ES-I3 (cell line): ENCODE results near the gene BUD13.

Source experiments
- H3K36me3 ChIP-seq: 2 replicates; pipeline ENCODE4 v1.6.1; 2013; ENCODE audit warnings: mild to moderate bottlenecking, low read length, control low read depth, moderate library complexity; ENCODE audit not compliant: insufficient read depth
- H3K4me1 ChIP-seq: 2 replicates; pipeline ENCODE4 v1.6.1; 2013; ENCODE audit warnings: mild to moderate bottlenecking, control low read depth, low read length; ENCODE audit not compliant: insufficient read depth
- H3K9ac ChIP-seq: 2 replicates; pipeline ENCODE4 v1.6.1; 2013; ENCODE audit warnings: low read depth, mild to moderate bottlenecking, low read length, moderate library complexity
- H3K9me3 ChIP-seq: 2 replicates; pipeline ENCODE4 v1.6.1; 2013; ENCODE audit warnings: mild to moderate bottlenecking, low read length, moderate library complexity; ENCODE audit not compliant: control insufficient read depth, insufficient read depth

Gene BUD13

DNA sequence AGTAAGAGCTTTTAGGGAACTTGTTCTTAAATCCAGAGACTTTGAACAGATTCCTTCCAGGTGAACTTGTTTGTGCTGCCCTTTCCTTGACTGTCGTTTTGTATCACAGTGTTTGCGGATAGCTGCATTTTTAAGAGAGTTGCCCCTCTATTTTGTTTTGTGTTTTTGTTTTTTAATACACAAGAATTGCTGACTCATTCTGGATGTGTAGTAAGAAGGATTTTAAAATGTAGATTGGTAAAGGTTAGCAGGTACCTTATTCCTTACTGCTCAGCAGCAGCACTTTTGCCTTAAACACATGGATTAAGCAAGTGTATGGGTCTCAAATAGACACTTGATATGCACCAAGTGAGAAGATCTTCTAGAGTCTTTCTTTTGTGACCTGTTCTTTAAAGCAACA is 27.8 kb upstream of the BUD13 start:
- H3K9ac ChIP-seq: no peak overlapping the region
- no peaks in the 10 kb centered on the region for H3K9me3 ChIP-seq
- no peaks in the 10 kb centered on the region for H3K36me3 ChIP-seq
- H3K4me1 ChIP-seq: no peaks in the 10 kb centered on the region

DNA sequence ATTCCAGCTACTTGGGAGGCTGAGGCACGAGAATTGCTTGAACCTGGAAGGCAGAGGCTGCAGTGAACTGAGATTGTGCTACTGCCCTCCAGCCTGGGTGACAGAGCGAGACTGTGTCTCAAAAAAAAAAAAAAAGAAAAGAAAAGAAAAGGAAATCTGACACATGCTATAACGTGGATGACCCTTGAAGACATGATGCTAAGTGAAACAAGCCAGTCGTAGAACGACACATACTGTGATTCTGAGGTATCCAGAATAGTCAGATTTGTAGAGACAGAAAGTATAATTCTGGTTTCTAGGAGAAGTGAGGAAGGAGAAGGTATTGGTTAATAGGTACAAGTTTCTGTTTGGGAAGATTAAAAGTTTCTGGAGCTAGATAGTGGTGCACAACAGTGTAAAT is 25.6 kb upstream of the BUD13 start:
- Histone ChIP-seq H3K36me3 (no peaks in the 10 kb centered on the region), H3K9ac (no peak overlapping the region), H3K4me1 (no peaks in the 10 kb centered on the region), H3K9me3 (no peaks in the 10 kb centered on the region)

DNA sequence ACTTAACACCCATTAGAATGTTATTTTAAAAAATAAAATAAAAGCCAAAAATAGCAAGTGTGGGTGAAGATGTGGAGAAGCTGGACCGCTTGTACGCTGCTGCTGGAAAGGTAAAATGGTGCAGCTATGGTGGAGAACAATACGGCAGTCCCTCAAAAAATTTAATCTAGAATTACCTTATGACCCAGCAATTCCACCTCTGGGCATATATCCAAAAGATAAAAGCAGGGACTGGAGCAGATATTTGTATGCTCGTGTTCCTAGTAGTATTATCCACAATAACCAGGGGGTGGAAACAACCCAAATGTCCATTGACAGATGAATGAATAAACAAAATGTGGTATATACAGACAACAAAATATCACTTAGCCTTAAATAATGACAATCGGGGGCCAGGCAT is 25.0 kb upstream of the BUD13 start:
- no peaks in the 10 kb centered on the region for H3K4me1 ChIP-seq

DNA sequence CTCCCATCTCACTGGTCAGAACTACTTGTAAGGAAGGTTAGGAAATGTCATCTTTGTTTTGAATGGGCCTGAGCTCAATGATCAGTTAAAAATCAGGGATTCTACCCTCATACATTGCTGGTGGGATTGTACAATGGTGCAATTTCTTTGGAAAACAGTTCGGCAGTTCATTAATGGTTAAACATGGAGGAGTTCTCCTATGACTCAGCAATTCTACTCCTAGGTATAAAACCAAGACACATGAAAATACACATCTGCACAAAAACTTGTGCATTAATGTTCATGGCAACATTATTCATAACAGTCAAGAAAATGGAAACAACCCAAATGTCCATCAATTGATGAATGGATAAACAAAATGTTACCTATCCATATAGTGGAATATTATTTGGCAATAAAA is 23.8 kb upstream of the BUD13 start:
- H3K9me3 ChIP-seq: no peaks in the 10 kb centered on the region
- no peaks in the 10 kb centered on the region for H3K36me3 ChIP-seq
- H3K9ac ChIP-seq: no peak overlapping the region
- no peaks in the 10 kb centered on the region for H3K4me1 ChIP-seq

More for the DNA sequence above, 25.0 kb upstream of the BUD13 start:
- H3K36me3 ChIP-seq: no peaks in the 10 kb centered on the region
- H3K9ac ChIP-seq: no peak overlapping the region
- no peaks in the 10 kb centered on the region for H3K9me3 ChIP-seq

DNA sequence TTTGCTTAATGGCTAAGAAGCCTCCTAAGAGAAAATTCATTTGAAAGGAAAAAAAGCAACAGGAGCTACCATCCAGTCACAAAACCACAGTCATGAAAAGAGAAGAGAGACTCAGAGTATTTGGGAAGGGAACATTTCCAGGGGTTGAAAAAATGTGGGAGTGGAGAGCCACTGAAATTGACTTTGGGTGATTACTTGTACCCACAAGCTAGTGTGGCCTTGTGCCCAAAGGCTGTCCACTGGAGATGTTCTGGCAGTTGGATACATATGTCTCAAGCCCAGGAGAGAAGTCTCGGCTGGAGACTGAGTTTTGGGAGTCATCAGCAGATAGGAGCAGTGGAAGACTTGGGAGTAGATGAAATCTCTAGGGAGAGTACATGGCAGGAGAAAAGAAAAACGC is 22.1 kb upstream of the BUD13 start:
- Histone ChIP-seq H3K4me1 (no peaks in the 10 kb centered on the region), H3K9ac (no peak overlapping the region), H3K9me3 (no peaks in the 10 kb centered on the region), H3K36me3 (no peaks in the 10 kb centered on the region)

DNA sequence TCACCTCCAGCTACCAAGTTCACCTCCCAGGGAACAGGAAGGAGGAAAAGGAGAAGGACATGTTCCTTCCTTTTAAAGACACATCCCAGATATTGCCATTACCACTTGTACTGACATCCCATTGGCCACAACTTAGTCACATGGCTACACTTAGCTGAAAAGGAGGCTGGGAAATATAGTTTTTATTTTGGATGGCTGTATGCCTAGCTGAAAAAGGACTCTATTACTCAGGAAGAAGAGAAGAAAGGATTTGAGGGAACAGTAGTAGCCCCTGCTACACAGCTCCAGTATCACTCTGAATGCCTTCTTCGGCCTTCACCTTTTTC is 20.9 kb upstream of the BUD13 start:
- Histone ChIP-seq H3K4me1 (no peaks in the 10 kb centered on the region), H3K9ac (no peak overlapping the region), H3K9me3 (no peaks in the 10 kb centered on the region), H3K36me3 (no peaks in the 10 kb centered on the region)

DNA sequence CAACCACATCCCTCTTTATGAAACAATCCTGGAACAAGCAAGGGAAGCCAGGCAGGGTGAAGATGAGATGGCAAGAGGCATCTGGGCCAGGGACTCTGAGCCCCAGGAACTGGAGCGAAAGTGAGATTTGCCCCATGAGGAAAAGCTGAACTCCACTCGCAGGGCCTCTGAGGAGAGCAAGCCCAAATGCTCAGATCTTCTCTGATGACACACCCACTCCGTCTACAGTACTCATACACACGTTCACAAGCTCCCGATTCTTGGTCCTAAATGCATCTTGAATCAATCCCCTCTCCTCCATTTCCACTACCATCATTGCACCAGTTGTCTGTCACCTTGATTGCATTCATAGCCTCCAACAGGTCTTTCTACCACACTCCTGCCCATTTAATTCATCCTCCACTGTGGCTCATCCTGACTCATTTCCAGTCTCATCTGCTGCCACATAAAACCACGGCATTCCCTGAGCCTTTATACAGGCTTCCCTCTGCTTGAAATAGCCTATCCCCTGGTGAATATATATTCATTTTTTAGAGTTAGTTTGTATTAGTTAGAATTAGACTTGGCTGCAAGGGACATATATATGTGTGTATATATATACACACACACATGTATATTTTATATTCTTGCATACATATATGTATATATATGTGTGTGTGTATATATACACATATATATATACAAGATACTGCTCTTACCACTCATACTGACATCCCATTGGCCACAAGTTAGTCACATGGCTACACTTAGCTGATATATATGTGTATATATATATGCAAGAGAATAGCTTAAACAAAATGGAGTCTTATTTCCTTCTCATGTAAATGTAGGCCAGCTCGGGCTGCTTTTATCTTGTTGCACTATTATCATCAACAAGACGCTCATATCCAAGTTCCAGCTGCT is 20.3 kb upstream of the BUD13 start:
- no peak overlapping the region for H3K9ac ChIP-seq
- no peaks in the 10 kb centered on the region for H3K9me3 ChIP-seq
- no peaks in the 10 kb centered on the region for H3K36me3 ChIP-seq
- no peaks in the 10 kb centered on the region for H3K4me1 ChIP-seq

DNA sequence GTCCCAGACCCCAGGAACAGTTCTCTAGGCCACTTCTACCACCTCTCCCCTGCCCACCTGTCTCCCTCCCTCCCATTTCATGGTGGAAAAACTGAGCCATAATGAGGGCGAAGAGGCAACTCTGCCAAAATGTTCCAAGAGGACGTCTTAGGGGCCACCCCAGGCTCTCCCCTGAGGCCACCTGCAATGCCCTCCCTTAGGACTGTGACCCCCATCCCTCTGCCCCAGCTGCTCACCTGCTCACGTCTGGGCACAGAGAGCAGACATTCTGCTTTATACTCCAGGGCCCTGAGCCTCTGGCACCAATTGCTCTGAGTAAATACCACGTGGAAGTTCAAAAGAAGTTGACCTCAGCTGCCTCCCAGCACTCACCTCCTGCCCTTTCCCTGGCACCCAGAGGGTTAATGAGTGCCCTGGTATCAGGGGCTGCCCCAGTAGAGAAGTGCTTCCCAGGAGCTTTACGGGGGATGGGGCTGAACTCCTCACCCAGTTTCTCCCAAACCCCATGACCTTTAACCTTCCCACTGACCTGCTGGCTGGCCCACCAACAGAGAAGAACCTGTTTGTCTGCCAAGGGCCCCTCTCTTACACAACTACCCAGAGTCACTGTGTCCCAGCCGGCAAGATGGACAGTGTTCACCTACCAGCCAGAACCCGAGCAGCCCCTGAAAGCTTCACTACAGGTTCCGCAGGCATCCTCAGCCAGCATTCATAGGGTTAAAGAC is 19.5 kb upstream of the BUD13 start:
- Histone ChIP-seq H3K4me1 (no peaks in the 10 kb centered on the region), H3K9ac (no peak overlapping the region), H3K36me3 (no peaks in the 10 kb centered on the region), H3K9me3 (no peaks in the 10 kb centered on the region)

DNA sequence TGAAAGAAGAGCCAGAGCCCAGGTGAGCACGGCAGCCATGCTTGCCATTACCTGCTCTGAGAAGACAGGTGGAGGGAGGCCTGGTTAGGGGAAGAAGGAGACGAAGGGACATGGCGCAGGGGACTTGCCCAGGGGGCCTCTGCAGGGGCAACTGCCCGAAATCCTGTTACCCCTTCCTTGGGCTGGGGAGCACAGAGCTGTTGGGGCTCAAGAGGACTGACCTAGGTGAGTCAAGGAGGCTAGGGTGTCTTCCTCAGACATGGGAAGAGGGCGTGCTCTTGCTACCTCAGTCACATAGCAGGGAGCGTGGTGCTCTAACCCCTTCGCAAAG is 19.0 kb upstream of the BUD13 start, which contains the start of gene APOA5:
Gene APOA5 (minus strand): TSS at position 67 of the 331 bp plus-strand sequence. CDS start 19 bp downstream, at position 48.
- H3K4me1 ChIP-seq: no peaks in the 10 kb centered on the region
- no peaks in the 10 kb centered on the region for H3K9me3 ChIP-seq
- H3K9ac ChIP-seq: no peak within 1 kb of the TSS
- no peaks in the 10 kb centered on the region for H3K36me3 ChIP-seq

DNA sequence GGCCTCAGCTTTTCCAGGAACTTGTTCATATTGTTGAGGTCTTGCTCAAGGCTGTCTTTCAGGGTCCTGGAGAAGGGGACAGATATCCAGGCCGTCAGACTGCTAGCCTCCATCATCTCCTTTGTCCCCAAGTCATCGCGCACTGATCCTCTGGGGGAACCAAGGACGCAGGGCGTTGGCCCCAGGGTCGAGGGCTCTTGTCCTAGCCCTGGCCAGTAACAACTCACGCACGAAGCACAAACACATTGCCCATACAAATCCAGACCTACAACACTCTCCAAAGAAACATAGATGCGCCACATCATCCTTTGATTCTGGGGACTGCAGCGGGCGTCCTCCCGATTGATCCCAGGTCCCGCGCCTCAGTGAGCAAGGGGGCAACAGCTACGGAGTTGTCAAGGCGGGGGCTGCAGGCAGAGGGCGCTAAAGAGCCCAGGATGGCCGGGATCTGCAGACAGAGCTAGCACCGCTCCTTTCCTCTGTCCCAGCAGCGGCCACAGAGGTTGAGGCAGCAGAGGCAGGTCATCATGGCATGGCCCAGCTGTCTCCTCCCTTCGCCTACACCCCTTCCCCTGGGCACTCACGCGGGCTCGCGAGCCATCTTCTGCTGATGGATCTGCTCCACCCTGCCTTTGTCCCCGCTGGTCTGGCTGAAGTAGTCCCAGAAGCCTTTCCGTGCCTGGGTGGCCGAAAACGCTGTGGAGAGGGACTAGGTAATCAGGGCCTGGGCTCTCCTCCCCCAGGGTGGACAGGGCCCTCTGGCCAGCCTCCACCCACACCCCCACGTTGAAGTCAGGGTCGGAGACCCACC is 18.4 kb upstream of the BUD13 start:
- no peak overlapping the region for H3K9ac ChIP-seq
- no peaks in the 10 kb centered on the region for H3K36me3 ChIP-seq
- no peaks in the 10 kb centered on the region for H3K4me1 ChIP-seq
- H3K9me3 ChIP-seq: no peaks in the 10 kb centered on the region

DNA sequence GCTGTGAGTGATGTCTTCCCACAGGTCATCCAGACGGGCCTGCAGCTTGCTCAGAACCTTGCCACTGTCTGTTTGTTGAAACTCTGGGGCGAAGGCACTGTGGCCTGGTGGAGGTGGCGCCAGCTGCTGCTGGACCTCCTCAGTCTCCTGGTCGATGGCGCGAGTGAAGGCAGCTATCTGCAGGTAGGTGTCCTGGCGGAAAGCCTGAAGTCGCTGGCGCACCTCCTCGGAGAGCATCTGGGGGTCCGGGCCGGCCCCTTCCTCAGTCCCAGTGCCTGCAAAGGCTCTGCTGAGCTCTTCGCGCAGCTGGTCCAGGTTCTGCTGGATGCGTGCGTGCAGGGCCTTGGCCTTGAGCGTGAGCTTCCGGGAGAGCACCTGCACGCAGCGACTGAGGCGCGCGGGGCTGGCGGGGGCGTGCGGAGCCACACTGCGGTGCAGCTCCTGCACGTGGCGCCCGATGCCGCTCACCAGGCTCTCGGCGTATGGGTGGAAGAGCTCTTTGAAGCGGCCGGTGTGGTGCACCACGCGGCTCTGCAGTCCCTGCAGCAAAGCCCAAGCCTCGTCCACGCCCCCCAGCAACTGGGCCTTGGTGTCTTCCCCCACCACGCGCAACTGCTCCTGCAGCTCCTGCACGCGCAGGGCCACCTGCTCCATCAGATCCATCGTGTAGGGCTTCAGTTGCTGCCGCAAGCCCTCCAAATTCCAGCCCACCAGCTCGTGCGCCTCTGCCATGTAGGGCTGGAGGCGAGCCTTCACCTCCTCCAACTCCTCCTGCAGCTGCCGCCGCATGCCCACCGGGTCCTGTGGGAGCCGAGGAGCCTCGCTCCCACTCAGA is 17.6 kb upstream of the BUD13 start:
- Histone ChIP-seq H3K9me3 (no peaks in the 10 kb centered on the region), H3K9ac (no peak overlapping the region), H3K36me3 (peaks cover 5% of the 10 kb centered on the region; the same call in 1 of the 2 replicates), H3K4me1 (no peaks in the 10 kb centered on the region)

DNA sequence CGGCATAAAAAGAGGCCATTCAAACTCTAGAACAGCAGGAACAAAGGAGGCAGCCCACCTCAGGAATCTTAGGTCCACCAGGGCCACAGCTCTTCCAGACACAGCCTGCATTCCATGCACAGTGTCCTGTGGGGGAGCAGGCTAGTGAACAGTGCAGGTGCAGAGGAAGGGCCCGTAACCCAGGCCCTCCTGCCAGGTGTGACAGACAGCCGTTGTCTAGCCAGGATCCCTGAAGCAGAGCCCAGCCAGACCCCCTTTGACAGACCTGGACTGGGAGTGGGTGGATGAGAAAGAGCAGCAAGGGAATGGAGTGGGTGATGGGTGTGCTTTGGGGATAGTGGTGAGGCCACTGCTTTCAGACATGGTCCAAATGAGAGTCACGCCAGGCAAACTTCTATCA is 16.2 kb upstream of the BUD13 start:
- no peak overlapping the region for H3K9ac ChIP-seq
- peaks cover 18% of the 10 kb centered on the region for H3K36me3 ChIP-seq
- no peaks in the 10 kb centered on the region for H3K4me1 ChIP-seq
- H3K9me3 ChIP-seq: no peaks in the 10 kb centered on the region

DNA sequence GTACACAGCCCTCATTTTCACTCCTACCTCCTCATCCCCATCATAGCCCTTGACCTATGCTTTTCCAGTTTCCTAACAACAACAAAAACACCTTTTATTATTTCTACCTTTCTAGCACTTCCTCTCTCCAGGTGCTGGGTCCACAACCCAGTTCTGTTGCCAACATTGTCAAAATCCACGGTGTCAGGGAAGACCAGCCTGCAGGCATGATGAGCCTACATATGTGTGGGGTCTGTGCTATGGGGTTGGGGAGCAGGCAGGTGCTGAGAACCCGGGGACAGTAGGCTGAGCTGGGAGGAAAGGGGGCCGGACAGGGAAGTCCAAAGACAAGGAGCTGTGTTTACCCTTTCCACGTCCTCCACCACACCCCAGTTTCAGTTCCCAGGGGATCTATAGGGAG is 15.7 kb upstream of the BUD13 start:
- Histone ChIP-seq H3K9ac (peak overlapping the region; percentile 95), H3K4me1 (no peaks in the 10 kb centered on the region), H3K9me3 (no peaks in the 10 kb centered on the region), H3K36me3 (peaks cover 18% of the 10 kb centered on the region)
